Stimulated activated CD4-positive, alpha-beta T cell treated with anti-CD3 and anti-CD28 coated beads, TNF-alpha, amount 100 ng/mL, for 1 hour (primary cell): ENCODE results near the gene MAPKAPK2.
"Not testable (repeated sequence)": the region's sequence is repeated elsewhere in the genome, so short reads cannot be mapped to it uniquely, and the experiment has no call there.

Experiments used
- DNase-seq, 3 donors: peaks; one replicate each; pipeline ENCODE4 v3.0.0-alpha.2; 2020; ENCODE audit warnings: low read depth in 3 of 3, low spot score in 1 of 3

Gene MAPKAPK2

GRCh38 chr1:206684478-206685333 is at the start of gene MAPKAPK2:
TSS of gene MAPKAPK2 (plus strand) at chr1:206684905. CDS start at chr1:206685230, 325 bp downstream.
- peak; percentile 46 to 69 (median 61) for DNase-seq

GRCh38 chr1:206635080-206635977 is 49.4 kb upstream of the MAPKAPK2 start, which contains the start of gene DYRK3:
TSS of gene DYRK3 (plus strand) at chr1:206635536. CDS start at chr1:206635704, 168 bp downstream.
- peak; percentile 67 to 85 (median 77) for DNase-seq

GRCh38 chr1:206635978-206636345 is 48.7 kb upstream of the MAPKAPK2 start:
- no peak for DNase-seq

- no peak for DNase-seq
Observed at GRCh38 chr1:206636671-206637070, 48.0 kb upstream of the MAPKAPK2 start.

- no peak for DNase-seq
Observed at GRCh38 chr1:206637605-206638004, 47.1 kb upstream of the MAPKAPK2 start.

- not testable (repeated sequence) for DNase-seq
Observed at GRCh38 chr1:206642074-206642473, 42.6 kb upstream of the MAPKAPK2 start.

GRCh38 chr1:206643118-206643698 is 41.5 kb upstream of the MAPKAPK2 start:
- DNase-seq, result no peak

GRCh38 chr1:206646504-206646903 is 38.2 kb upstream of the MAPKAPK2 start:
- no peak for DNase-seq

- no peak for DNase-seq
Observed at GRCh38 chr1:206647224-206647623, 37.5 kb upstream of the MAPKAPK2 start.

- DNase-seq, result no peak
Observed at GRCh38 chr1:206649261-206649921, 35.3 kb upstream of the MAPKAPK2 start.

- no peak for DNase-seq
Observed at GRCh38 chr1:206651014-206651413, 33.7 kb upstream of the MAPKAPK2 start.

- no peak for DNase-seq
Observed at GRCh38 chr1:206651958-206652890, 32.5 kb upstream of the MAPKAPK2 start.

GRCh38 chr1:206653715-206654459 is 30.8 kb upstream of the MAPKAPK2 start:
- no peak for DNase-seq

- DNase-seq, result no peak
Observed at GRCh38 chr1:206654828-206655227, 29.9 kb upstream of the MAPKAPK2 start.

- DNase-seq, result no peak
Observed at GRCh38 chr1:206655471-206655882, 29.2 kb upstream of the MAPKAPK2 start.

GRCh38 chr1:206656936-206657335 is 27.8 kb upstream of the MAPKAPK2 start:
- DNase-seq, result no peak

- no peak for DNase-seq
Observed at GRCh38 chr1:206657751-206658150, 27.0 kb upstream of the MAPKAPK2 start.

GRCh38 chr1:206658264-206658980 is 26.3 kb upstream of the MAPKAPK2 start:
- DNase-seq, result peak in 1 of 3 donors; percentile 39

GRCh38 chr1:206658981-206659273 is 25.8 kb upstream of the MAPKAPK2 start:
- no peak for DNase-seq
